ENCODE results near the gene MFAP1.

DNA sequence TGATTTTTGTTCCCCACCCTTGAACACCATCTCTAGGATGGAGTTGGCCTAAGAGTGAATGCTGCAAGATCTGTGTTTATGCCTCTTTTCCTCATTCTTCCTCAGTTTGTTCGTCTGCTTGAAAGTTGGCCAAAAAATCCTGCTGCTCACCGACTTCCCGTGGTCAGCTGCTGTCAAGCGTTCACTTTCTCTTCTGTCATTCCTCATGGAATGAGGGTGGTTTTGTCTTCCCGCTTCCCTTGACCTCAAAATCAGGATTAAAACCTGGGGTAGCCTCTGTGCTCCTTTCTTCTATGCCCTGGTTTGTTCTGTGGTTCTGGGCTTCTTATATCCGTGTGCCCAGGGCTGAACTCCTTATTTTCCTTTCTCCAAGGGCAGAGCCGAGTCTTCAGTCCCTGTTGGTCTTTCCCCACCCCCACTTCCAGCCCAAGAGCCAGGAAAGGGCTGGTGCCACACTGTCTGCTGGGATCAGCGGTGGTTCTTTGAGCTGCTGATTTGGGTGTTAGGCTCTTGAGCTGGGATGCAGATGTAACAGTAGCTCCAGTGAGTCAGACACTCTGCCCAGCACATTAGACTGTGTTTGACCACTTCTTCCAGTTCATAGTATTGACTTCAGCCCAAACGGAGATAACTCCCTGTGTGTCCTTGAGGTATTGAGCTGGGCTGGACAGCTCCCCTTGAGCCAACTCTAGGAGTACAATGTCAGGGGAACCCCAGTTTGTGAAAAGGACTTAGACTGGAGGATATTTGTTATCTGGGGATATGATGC lies 30.0 kb downstream of the MFAP1 start:
- TF ChIP-seq, protein P1, sequence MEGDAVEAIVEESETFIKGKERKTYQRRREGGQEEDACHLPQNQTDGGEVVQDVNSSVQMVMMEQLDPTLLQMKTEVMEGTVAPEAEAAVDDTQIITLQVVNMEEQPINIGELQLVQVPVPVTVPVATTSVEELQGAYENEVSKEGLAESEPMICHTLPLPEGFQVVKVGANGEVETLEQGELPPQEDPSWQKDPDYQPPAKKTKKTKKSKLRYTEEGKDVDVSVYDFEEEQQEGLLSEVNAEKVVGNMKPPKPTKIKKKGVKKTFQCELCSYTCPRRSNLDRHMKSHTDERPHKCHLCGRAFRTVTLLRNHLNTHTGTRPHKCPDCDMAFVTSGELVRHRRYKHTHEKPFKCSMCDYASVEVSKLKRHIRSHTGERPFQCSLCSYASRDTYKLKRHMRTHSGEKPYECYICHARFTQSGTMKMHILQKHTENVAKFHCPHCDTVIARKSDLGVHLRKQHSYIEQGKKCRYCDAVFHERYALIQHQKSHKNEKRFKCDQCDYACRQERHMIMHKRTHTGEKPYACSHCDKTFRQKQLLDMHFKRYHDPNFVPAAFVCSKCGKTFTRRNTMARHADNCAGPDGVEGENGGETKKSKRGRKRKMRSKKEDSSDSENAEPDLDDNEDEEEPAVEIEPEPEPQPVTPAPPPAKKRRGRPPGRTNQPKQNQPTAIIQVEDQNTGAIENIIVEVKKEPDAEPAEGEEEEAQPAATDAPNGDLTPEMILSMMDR (IDR thresholded peaks at IDR 0.05) = no peak
- TF ChIP-seq POLR2A (IDR thresholded peaks at IDR 0.05) = no peak
